Measurements from ENCODE around the gene NOTO. TPM values are rescaled to one million over a fixed set of nuclear protein-coding genes. Genes with fewer than 3 reads are reported as not detected.

Gene NOTO, protein sequence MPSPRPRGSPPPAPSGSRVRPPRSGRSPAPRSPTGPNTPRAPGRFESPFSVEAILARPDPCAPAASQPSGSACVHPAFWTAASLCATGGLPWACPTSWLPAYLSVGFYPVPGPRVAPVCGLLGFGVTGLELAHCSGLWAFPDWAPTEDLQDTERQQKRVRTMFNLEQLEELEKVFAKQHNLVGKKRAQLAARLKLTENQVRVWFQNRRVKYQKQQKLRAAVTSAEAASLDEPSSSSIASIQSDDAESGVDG
- total RNA-seq, result not detected in 2 replicates

GRCh38 chr2:73202156-73203054, at the start of gene NOTO:
TSS of gene NOTO (plus strand) at chr2:73202574. CDS start at chr2:73202667, 93 bp downstream.

DNA sequence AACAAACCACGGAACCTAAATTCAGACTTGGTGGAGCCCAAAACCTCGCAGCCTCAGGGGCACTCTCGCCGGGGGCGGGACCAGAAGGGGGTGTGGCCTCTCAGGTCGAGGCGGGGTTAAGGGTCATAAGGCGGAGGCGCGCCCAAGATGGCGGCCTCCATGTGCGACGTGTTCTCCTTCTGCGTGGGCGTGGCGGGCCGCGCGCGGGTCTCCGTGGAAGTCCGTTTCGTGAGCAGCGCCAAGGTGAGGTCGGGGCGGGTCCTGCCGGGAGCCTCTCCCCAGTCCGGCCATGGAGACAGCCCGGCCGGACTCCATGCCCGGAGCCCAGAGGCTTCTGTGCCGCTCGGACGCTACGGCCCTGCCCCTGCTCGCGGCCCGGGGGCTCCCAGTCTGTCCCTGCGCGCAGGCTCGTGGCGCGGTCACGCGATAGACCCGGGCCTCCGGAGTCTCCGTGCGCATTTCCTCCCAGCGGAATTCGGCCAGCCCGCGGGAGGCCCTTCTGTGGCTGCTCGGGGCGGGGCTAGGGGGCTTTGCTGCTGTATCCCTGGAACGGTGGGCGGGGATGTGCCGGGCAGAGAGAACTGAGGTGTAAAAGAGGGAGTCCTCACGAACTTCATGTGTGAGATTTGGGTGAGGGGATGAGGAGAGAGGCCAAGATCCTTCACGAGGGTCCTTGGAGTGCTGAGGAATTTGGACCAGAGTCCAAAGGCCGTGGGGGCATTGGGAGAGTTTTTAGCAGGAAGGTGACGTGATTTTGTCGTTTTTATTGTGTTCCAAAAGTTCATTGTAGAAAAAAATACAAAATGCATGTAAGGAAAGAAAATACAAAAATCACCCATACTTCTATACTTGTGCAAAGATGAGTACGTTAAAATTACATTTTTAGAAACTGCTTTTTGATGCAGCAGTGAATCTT, 12.0 kb downstream of the NOTO start, which contains the start of gene SMYD5:
SMYD5 (plus strand) TSS at position 126 of the 916 bp plus-strand sequence; CDS start at position 148, 22 bp downstream.

DNA sequence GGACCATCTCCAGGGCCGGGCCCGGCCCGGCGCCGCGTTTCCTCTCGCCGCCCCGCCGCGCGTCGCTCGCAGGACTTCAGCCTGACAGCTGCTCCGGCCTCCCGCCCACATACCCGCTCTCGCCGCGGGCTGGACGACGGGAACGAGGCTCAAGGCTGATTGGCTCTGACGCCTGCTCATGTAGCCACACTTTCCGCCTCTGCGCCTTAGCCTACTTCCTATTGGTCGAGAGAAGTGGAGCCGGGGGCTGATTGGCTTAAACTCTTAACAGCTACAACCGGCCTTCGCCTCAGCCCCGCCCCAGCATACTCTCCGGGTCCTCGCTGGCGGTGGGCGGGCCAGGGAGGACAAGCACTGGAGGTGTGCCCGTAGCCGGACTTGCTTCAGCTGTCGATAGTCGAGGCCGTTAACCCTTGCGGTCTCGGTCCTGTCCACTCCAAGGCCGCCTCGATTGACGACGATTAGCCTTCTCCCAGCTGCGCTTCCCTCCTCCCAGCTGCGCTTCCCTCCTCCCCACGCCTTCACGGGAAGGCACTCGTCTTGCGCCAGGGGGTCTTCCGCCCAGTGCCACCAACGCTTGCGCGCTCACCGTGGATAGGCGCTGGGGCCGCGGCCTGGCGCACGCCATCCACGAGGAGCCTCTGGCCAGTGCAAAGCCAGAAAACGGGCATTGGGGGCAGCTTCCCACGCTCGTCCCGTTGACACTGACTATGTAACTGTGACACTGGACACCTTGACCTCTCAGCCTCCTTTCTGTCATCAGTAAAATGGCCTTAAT, 31.0 kb downstream of the NOTO start, which contains the start of gene PRADC1:
PRADC1 (minus strand) TSS at position 86 of the 778 bp plus-strand sequence; CDS start at position 7, 79 bp downstream.

GRCh38 chr2:73233932-73234832, 31.8 kb downstream of the NOTO start, which contains the start of gene CCT7:
TSS of gene CCT7 (plus strand) at chr2:73234308. CDS start at chr2:73234379, 71 bp downstream.

Other genes with a start within 250 kb of the NOTO start
- gene SFXN5, start 130.9 kb upstream of the NOTO start, total RNA-seq, result 3.4 and 13.8 TPM in 2 replicates
- gene RAB11FIP5, start 89.6 kb upstream of the NOTO start, total RNA-seq, result 23.6 and 44.9 TPM in 2 replicates
- gene SMYD5, start 11.7 kb downstream of the NOTO start, total RNA-seq, result 20.2 and 28.8 TPM in 2 replicates
- 4.8 and 8.4 TPM in 2 replicates for gene PRADC1, start 30.7 kb downstream of the NOTO start, total RNA-seq
- 263 and 284 TPM in 2 replicates for gene CCT7, start 31.7 kb downstream of the NOTO start, total RNA-seq
- gene FBXO41, start 81.9 kb downstream of the NOTO start, total RNA-seq, result 2.4 and 3.4 TPM in 2 replicates
- not detected in 2 replicates for gene EGR4, start 91.0 kb downstream of the NOTO start, total RNA-seq
- 9.6 and 18.9 TPM in 2 replicates for gene ALMS1, start 183.3 kb downstream of the NOTO start, total RNA-seq

Measured in nasal cavity respiratory epithelium epithelial cell of viscerocranial mucosa (primary cell).